PFSK-1 (cell line): ENCODE results near the gene ITPRID1.

ENCODE experiments used
- FOXP2 ChIP-seq: optimal IDR thresholded peaks from 2 replicates; pipeline ENCODE3; 2011; ENCODE audit warnings: borderline replicate concordance, control low read depth, inconsistent platforms; ENCODE audit not compliant: insufficient read depth; ENCODE audit errors: extremely low read length, extremely low read depth
- POLR2AphosphoS5 ChIP-seq: IDR thresholded peaks from 2 replicates; pipeline ENCODE4 v1.6.1; 2012; ENCODE audit warnings: low read depth, mild to moderate bottlenecking, control low read depth, low read length, moderate library complexity
- SIN3A ChIP-seq: IDR thresholded peaks from 2 replicates; pipeline ENCODE4 v1.6.1; 2012; ENCODE audit warnings: mild to moderate bottlenecking, low read length, moderate library complexity, borderline replicate concordance; ENCODE audit not compliant: insufficient read depth
- TAF1 ChIP-seq: IDR thresholded peaks from 2 replicates; pipeline ENCODE4 v1.6.1; 2012; ENCODE audit warnings: low read length, control low read depth, borderline replicate concordance; ENCODE audit not compliant: insufficient read depth
- TF ChIP-seq, protein P1 (sequence below), 2 experiments: IDR thresholded peaks; 2 replicates each; pipeline versions ENCODE4 v1.6.1 to v1.8.0; 2011 to 2012; ENCODE audit warnings: low read depth in 2 of 2, low read length in 2 of 2, control low read depth in 1 of 2, inconsistent platforms in 1 of 2, mild to moderate bottlenecking in 1 of 2, moderate library complexity in 1 of 2; ENCODE audit not compliant: insufficient read depth in 1 of 2

ITPRID1 gene

GRCh38 chr7:31602041-31602625 lies 88.2 kb downstream of the ITPRID1 start:
- TF ChIP-seq POLR2AphosphoS5: no peak
- TF ChIP-seq, protein P1, sequence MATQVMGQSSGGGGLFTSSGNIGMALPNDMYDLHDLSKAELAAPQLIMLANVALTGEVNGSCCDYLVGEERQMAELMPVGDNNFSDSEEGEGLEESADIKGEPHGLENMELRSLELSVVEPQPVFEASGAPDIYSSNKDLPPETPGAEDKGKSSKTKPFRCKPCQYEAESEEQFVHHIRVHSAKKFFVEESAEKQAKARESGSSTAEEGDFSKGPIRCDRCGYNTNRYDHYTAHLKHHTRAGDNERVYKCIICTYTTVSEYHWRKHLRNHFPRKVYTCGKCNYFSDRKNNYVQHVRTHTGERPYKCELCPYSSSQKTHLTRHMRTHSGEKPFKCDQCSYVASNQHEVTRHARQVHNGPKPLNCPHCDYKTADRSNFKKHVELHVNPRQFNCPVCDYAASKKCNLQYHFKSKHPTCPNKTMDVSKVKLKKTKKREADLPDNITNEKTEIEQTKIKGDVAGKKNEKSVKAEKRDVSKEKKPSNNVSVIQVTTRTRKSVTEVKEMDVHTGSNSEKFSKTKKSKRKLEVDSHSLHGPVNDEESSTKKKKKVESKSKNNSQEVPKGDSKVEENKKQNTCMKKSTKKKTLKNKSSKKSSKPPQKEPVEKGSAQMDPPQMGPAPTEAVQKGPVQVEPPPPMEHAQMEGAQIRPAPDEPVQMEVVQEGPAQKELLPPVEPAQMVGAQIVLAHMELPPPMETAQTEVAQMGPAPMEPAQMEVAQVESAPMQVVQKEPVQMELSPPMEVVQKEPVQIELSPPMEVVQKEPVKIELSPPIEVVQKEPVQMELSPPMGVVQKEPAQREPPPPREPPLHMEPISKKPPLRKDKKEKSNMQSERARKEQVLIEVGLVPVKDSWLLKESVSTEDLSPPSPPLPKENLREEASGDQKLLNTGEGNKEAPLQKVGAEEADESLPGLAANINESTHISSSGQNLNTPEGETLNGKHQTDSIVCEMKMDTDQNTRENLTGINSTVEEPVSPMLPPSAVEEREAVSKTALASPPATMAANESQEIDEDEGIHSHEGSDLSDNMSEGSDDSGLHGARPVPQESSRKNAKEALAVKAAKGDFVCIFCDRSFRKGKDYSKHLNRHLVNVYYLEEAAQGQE (IDR thresholded peaks at IDR 0.05; ENCODE audit: insufficient read depth in 1 of 2, low read depth in 2 of 2, low read length in 2 of 2): no peak
- TF ChIP-seq TAF1: no peak
- no peak for TF ChIP-seq FOXP2
- TF ChIP-seq SIN3A: no peak

GRCh38 chr7:31603046-31603445 lies 89.2 kb downstream of the ITPRID1 start:
- no peak for TF ChIP-seq SIN3A
- TF ChIP-seq FOXP2: no peak
- TF ChIP-seq, protein P1 (IDR thresholded peaks at IDR 0.05; ENCODE audit: insufficient read depth in 1 of 2, low read depth in 2 of 2, low read length in 2 of 2): no peak
- TF ChIP-seq POLR2AphosphoS5: no peak
- TF ChIP-seq TAF1: no peak

- TF ChIP-seq TAF1: no peak
- TF ChIP-seq POLR2AphosphoS5: no peak
- TF ChIP-seq, protein P1 (IDR thresholded peaks at IDR 0.05; ENCODE audit: insufficient read depth in 1 of 2, low read depth in 2 of 2, low read length in 2 of 2): no peak
- TF ChIP-seq FOXP2: no peak
- no peak for TF ChIP-seq SIN3A
These were observed 99.7 kb downstream of the ITPRID1 start for GRCh38 chr7:31613604-31614003.

DNA sequence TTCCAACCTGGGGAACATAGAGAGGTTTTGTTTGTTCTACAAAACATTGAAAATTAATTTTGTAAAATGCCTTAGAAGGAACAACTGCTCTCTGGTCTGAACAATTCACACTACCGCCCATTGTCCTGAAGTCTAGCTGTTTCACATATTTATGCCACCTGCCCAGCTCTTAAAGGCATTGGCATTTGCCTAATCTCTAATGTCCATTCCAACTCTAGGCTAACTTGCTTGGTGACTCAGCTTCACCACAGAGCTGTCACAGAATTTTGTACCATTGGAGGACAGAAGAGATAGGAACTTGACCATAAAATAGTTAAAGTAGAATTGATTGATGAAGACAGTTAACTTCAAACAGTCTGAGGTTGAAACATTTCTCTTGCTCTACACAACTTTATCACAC lies 119.6 kb downstream of the ITPRID1 start:
- TF ChIP-seq, protein P1 (IDR thresholded peaks at IDR 0.05; ENCODE audit: insufficient read depth in 1 of 2, low read depth in 2 of 2, low read length in 2 of 2): no peak
- no peak for TF ChIP-seq FOXP2
- TF ChIP-seq SIN3A: no peak
- no peak for TF ChIP-seq POLR2AphosphoS5
- TF ChIP-seq TAF1: no peak
